ENCODE data around the gene SENP1.

The SENP1 gene

DNA sequence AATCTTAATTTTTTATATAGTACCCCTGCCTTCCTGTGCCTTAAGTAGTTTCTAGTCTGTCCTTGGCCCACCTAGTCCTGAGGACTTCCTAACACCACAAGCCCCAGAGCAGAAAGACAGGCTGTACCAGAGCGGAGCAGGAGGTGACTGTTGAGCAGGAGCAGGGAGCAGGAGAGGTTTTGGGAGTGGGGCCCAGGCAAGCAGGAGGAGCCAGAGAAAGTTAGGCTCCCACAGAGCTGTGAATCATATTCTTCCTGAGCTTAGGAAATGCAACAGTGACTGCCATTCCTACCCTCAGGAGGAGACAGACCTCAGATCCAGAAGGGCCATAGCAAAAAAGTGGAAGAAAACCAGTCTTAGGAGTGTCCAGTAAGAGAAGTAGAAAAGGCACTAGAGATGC, 73.3 kb downstream of the SENP1 start:
- no peak for TF ChIP-seq CTCF (conservative IDR thresholded peaks at IDR 0.05; ENCODE audit: low read depth, low read length)
- DNase-seq (ENCODE audit: low read depth) = no peak
- H3K4me3 ChIP-seq (ENCODE audit: low read depth, low read length) = no peak overlapping the region

- H3K4me3 ChIP-seq (ENCODE audit: low read depth, low read length) = no peak overlapping the region
- TF ChIP-seq CTCF (conservative IDR thresholded peaks at IDR 0.05; ENCODE audit: low read depth, low read length) = no peak
- DNase-seq (ENCODE audit: low read depth) = no peak
Observed at GRCh38 chr12:48031135-48031960, 74.5 kb downstream of the SENP1 start.

DNA sequence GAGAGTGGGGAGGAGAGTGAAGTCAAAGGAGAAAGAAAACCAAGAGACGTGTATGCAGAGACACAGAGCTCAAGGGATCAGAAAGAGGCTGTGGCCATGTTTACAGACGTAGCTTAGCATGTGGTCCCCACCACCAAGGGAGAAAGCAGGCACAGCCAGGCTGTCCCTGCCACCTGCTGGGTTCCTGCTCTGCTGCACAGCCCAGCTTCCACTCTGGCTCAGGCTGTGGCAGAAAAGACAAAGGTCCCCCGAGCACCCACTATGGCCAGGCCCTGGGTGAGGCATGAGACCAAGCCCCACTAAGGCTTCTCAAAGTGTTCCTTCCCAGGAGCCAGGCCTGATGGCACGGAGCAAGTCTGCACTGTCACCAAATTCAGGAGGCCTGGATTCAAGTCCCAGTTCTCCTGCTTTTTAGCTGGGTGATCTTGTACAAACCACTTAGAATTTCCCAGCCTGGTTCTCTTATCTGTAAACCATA, 75.7 kb downstream of the SENP1 start:
- no peak for TF ChIP-seq CTCF (conservative IDR thresholded peaks at IDR 0.05; ENCODE audit: low read depth, low read length)
- H3K4me3 ChIP-seq (ENCODE audit: low read depth, low read length) = no peak overlapping the region
- DNase-seq (ENCODE audit: low read depth) = peak; percentile 28

DNA sequence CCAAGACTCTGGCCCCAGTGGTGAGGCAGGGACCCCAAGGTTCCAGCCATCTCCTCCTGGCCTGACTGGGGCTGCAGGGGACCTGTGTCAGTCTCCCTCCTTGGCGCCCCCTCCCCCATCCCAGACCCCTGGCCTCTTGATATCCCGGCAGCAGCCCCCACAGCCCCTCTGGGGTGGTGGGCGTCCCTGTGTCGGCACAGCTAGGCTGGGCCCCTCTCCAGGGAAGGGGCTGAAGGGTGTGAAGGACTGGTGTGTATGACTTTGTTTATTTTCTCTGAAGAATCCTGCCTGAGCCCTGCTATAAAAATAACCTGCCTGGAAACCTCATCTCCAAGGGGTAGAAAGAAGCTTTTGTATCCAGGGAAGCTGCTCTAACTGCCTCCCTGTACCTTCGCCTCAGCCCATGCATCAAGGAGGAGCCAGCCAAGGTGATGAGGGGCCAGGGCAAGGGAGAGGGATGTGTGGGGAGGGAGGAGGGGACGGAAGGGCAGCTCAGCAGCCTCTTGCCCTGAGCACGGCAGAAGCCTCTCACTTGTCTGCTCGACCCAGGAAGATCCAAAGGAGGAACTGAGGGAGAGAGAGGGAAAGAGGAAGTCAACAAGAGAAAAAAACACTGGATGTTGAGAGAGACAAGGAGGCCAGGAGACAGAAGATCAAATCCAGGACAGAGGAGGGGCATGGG, 76.2 kb downstream of the SENP1 start:
- no peak overlapping the region for H3K4me3 ChIP-seq (ENCODE audit: low read depth, low read length)
- DNase-seq (ENCODE audit: low read depth) = no peak
- no peak for TF ChIP-seq CTCF (conservative IDR thresholded peaks at IDR 0.05; ENCODE audit: low read depth, low read length)

GRCh38 chr12:48028541-48029431, 77.1 kb downstream of the SENP1 start:
- DNase-seq (ENCODE audit: low read depth) = no peak
- H3K4me3 ChIP-seq (ENCODE audit: low read depth, low read length) = no peak overlapping the region
- no peak for TF ChIP-seq CTCF (conservative IDR thresholded peaks at IDR 0.05; ENCODE audit: low read depth, low read length)

- no peak overlapping the region for H3K4me3 ChIP-seq (ENCODE audit: low read depth, low read length)
- no peak for TF ChIP-seq CTCF (conservative IDR thresholded peaks at IDR 0.05; ENCODE audit: low read depth, low read length)
- DNase-seq (ENCODE audit: low read depth) = no peak
Observed at GRCh38 chr12:48027183-48028002, 78.5 kb downstream of the SENP1 start.
